Activated CD8-positive, alpha-beta memory T cell treated with anti-CD3 and anti-CD28 coated beads for 24 hours (primary cell): ENCODE measurements around the gene CDC14C.
"Not testable (repeated sequence)": the region's sequence is repeated elsewhere in the genome, so short reads cannot be mapped to it uniquely, and the experiment has no call there.

Source experiments
- DNase-seq: peaks from one replicate; pipeline ENCODE4 v3.0.0-alpha.2; 2020

The CDC14C gene

DNA sequence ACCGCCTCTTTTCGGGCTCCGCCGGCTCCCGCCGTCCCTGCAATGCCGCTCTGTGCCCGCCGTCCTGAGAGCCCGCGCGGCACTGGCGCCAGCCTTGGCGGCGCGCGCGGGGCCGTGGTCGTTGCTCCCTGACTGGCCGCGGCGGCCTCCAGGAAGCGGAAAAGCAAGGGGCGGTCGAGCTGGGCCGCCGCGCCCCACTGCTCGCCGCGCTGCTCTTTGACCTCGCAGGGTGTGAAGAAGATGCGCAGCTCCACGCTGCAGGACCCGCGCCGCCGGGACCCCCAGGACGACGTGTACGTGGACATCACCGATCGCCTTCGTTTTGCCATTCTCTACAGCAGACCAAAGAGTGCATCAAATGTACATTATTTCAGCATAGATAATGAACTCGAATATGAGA, at the start of gene CDC14C:
Gene CDC14C (plus strand): TSS at position 115 of the 400 bp plus-strand sequence. CDS start 126 bp downstream, at position 241.
- DNase-seq: no peak

DNA sequence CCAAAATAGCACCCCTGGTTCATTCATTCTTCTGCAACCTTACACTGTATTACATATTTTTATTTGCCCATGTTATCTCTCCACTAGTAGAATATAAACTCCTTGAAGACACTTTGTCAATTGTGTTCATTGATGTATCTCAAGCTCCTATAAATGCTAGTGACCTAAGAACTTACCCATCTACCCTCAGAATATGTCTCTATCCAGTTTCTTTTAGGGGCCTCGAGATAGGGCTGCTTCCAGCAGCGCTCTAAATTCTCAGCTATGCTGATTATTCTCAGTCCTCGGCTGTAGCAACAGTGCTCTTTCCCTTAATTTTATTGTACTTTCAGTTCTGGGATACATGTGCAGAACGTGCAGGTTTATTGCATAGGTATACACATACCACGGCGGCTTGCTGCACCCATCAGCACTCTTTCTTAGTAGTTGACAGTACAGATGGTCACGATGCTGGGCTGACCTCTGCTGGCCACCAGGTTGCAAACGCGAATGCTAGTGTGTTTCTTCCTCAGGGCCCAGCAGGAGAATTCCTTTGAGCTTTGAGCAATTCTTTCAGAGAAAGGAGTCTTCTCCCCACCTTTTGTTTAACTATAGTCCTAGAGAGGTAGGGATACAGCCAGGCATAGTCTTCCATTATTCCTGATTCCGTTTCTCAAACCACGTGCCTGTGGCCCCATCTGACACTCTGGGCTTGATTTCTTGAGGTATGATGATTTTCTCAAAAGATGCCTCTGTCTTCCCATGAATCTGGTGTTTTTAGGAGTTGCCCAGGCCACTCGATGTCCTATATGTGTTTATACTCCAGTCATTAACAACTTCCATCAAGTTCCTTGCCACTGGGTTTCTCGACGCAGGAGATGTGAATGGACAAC, 49.1 kb upstream of the CDC14C start:
- no peak for DNase-seq

DNA sequence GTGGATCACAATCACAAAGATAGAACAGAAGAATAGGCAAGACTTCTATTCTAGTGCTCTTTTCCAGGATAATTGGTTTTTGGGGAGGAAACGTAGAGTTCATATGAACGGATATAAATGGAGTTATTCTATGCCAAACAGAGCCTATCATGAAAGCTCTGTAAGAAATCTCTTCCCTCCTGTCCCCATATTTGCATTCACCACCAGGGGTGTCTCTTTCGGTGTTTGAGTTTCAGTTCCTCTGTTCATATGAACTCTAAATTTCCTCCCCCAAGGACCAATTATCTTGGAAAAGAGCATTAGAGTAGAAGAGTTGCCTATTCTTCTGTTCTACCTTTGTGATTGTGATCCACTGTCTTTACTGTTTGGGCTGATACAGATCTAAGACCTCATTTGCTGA, 48.3 kb upstream of the CDC14C start:
- no peak for DNase-seq

DNA sequence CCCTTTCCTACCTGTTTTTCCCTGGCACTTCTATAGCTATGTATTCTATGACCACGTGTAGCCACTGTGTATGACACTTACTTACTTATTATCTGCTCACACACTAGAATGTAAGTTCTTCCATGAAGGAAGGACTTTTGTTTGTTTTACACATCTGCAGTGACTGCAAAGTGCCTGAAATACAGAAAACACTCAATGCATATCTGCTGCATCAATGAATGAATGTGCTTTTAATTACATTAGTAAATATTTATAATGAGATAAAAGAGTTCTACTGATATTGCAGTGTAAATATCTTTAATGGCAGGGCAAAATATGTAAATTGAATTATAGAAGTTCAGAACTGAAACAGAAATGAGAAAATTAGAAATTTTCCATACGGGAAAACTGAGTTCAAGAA, 43.5 kb upstream of the CDC14C start:
- DNase-seq: no peak

DNA sequence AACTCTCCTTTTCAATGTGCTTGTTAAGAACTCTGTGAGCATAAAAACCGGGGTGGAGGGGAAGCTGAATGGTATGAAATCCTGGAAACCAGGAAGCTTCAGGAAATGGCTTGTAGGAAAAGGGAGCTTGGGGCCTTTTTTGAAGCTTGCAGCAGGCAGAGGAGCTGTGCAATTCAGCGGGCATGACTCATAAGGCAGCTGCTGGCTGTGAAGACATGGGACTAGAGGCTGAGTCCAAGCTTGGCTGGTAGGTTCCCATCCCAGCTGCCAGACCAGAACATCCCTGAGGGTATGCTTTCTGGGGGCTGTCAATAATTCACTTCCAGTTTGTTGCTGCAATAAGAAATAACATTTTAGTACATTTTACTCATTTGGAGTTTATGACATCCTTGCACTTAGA, 36.8 kb upstream of the CDC14C start:
- no peak for DNase-seq

DNA sequence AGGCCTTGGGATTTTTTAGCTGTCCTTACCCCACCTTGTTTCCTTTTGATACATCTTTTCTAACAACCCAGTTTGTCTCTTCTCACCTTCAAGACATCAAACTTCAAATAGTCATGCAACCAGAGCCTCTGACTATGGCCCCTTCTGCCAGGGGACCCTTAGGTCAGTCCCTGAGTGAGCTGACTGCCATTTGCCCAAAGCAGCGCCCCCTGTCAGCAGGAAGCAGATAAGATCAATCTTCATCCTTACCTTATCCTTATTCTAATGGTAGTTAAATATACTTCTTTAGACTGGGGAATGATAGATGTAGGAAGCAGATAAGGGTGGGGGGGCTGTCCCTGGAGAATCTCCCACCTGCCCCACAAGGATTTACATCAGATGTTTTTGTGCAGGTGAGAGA, 29.8 kb upstream of the CDC14C start:
- DNase-seq: no peak

DNA sequence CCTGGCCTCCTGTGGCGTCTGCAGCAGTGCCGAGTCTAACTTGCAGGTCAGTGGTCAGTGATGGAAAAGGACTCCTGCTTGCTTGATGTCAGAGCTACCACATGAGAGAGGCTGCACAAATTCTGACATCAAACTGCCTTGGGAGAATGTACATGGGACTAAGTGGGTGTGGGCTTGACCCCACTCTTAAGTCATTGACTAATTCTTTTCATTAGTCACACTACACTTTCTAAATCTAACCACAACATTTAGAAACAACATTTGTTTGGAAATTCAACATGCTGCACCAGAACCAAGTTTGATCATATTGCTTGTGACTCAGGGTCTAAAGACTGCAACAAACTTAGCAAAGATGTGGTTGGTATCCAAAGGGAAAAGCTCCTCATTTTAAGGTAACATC, 24.4 kb upstream of the CDC14C start:
- no peak for DNase-seq

DNA sequence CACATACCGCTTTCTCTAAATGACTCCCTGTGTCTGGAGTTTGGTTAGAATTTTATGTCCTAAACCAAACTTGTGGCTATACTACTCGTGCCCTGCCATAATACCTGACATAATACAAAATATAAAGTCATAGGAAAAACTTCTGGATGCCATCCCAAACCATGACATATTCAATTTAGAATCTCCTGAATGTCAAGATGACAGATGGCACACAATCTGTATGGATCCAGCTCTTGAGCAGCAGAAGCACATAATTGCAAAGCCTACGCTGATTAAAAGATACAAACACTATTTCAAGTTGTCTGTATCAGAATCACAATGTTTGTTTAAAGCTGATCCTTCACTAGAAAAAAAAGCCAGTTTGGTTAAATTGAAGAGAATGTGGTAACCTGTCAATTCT, 22.4 kb upstream of the CDC14C start:
- no peak for DNase-seq

DNA sequence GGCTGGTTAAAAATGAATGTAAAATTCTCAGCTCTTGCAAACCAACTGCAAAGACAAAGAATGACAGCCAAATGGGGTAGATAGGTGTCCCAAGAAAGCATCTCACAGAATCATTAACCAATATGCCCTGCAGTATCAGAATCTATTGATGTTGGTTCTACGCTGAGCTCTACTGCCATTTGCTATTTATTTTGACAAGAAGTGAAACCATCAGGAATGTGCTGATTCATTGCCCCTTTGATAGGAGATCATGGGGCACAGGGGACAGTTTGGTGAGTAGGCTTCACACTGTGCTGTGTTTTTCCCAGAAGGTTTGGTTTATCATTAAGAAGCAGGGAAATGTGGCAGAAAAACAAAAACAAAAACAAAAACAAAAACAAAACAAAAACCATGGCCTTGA, 19.4 kb upstream of the CDC14C start:
- no peak for DNase-seq

DNA sequence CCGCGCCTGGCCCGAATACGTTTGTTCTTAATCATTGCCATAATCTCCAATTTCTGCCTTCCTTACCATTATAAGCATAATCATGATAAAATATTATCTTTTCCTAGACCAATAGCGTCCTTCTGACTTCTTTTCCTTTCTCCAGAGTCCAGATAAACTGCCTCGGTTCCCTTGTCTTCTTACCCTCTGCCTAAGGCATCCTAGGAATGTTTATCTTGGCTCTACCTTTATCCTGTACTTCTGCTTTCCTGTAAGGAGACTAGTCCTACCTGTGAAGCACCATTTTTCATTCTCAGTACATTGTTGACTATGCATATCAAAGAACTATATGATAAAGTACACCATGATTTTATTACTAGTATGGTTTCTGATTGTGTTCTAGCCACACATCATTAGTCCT, 18.7 kb upstream of the CDC14C start:
- DNase-seq: not testable (repeated sequence)

DNA sequence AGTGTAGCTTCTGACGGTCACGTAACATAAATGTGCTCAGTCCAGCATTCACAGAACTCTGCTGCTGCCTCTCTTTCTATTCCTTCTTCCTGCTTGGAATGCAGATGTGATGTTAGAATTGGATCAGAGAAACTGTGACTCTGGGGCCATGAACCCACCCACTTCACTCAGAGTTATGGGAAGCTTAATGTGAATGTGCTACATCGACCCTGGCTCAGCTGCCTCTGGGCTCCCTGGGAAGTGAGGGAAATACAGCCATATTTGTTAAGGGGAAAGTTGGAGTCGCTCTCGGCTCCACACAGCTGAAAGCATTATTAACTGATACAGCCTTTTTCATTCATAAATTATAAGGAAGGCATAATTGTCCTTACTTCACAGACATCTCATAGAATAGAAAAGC, 14.5 kb upstream of the CDC14C start:
- not testable (repeated sequence) for DNase-seq

DNA sequence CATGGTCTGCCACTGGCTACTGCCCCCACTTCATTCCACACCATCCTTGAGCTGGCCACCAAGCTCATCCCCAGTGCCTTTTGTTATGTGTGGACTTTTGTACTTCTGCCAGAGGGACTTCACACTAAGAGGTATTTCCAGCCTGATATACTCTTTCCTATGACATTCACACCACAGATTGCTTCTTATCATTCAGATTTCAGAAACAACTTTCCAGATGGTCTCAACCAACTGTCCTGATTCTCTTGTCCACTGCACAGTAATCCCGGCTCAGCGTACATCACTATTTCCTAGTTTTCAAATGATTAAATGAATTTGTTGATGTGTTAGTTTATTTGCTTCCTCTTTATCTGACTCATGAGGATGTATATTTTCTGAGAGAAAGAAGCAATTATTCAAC, 7.1 kb downstream of the CDC14C start:
- no peak for DNase-seq

DNA sequence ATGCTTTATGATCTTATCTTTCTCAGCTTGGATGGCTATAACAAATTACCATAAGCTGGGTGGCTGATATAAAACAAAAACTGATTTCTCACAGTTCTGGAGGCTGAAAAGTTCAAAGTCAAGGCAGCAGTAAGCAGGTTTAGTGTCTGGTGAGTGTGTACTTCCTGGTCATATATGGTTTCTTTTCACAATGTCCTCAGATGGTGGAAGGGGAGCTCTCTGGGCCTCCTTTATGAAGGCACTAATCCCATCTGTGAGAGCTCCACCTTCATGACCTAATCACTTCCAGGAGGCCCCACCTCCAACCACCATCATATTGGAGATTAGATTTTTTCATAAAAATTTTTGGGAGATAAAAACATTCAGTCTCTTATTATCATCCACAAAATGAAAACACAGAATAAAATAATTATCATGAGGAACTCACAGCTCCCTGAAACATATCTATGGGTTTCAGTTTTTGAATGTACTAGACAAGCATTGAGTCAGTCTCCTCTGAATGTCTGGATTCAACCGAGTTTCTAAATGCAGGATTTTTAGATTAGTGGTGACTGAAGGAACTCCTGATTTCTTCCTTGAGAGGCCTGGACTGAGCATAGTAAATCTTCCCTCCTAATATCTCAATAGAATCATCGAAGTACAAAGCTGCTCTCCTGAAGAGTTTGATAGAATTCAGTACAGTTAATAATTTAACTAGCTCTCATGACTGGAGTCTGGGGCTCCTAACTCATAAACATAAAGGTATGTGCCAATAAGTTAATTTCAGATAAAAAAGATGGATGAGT, 8.0 kb downstream of the CDC14C start:
- no peak for DNase-seq

DNA sequence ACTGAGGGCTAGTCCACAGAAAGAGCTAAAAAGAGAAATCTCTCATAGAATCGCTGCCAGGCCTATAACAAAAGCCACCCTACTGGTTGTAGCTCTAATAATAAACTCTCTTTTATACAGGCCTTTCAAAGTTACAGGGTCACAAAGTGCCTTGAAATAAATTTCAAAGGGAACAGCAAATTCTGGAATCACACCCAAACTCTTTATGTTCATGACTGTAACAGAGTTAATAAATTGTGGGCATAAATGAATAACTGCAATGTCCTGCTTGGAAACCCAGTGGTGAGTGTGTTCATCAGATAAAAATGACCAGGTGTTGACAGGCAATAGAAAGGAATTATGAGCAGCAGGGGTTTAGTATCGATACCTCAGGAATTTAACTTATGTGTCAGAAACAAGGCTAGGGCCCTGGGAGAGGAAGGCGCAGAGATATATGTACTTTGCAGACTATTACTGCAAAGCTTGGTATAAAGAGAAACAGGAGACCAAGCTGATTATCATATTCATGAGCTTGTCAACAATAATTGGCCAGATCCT, 9.3 kb downstream of the CDC14C start:
- DNase-seq: no peak

DNA sequence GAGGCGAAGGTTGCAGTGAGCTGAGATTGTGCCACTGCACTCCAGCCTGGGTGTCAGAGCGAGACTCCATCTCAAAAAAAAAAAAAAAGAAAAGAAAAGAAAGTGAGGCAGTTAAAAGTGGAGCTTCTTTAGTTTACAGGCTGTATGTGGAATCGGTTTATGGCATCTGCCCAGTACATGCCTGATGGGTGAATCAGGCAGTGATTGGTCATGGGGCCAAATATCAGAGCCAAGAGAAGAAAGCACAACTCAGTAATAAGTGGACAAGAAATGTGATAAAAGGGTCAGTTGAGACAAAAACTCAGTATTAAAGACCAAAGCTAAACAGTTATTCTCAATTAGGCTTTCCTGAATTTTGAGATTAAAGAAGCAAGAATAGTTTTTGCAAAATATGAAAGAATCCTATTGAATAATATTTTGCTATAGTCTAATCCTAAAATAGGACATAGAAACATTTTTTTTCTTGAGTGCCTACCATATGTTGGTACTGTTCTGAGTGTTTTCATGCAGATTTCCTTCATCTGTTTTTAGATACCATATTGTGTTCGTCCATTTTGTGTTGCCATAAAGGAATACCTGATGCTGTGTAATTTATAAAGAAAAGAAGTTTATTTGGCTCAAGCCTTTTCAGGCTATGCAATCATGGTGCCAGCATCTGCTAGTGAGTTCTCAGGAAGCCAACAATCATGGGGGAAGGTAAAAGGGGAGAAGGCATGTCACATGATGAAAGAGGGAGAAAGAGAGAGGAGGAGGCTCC, 14.4 kb downstream of the CDC14C start:
- no peak for DNase-seq

DNA sequence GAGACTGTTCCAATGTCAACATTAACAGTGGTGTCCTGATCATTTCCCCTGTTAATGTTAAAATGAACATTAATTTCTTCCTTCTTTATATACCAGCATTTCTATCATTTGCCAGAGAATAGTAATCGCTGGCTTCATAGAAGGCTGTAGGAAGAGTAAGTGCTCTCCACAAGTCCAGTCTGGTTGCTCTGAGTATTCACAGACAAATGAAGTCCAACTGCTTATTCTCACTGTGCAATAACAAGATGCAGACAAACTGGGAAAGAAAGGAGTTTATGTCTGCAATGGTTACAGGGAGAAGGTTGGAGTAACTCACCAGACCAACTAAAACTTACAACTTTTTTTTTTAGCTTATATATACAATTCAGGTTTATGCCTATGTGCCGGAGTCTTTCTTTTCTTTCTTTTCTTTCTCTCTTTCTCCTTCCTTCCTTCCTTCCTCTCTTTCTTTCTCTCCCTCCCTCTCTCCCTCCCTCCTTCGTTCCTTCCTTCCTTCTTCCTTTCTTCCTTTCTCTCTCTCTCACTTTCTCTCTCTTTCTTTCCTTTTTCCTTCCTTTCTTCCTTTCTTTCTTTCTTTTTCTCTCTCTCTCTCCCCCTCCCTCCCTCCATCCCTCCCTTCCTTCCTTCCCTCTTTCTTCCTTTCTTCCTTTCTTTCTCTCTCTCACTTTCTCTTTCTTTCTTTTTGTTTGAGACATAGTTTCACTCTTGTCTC, 19.1 kb downstream of the CDC14C start:
- DNase-seq: no peak

DNA sequence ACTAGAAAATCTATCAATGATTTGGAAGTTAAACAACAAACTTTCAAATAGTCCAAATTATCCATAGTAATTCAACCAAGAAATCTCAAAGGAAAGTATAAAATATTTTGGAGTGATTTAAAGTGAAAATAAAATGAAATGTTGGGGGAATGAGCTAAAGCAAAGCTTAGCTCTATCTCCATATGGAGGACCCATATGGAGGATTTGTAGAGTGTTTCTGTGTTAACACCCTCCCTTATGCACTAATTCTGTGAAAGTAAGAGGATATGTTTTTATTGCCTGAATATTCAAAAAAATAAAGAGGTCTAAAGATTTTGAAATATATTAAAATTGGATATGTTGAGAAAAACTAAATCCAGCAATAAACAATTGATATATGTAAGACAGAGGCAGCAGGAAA, 31.6 kb downstream of the CDC14C start:
- no peak for DNase-seq

DNA sequence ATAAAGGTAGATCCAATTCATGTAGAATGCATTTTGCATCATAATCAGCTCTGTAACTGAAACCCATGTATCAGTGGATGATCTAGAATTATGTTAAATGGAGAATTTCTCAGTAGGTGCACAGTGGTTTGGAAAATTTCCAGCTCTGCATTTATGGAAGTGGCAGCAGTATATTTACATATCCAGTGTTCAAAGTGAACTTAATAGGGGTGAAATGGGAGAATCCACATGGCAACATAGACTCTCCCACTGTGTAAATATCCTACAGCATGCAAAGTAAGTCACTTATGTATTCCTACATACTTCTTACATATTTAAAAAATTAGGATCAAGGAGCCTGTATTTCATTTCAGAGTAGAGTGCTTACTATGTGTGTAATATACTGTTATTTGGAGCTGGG, 35.3 kb downstream of the CDC14C start:
- DNase-seq: no peak

DNA sequence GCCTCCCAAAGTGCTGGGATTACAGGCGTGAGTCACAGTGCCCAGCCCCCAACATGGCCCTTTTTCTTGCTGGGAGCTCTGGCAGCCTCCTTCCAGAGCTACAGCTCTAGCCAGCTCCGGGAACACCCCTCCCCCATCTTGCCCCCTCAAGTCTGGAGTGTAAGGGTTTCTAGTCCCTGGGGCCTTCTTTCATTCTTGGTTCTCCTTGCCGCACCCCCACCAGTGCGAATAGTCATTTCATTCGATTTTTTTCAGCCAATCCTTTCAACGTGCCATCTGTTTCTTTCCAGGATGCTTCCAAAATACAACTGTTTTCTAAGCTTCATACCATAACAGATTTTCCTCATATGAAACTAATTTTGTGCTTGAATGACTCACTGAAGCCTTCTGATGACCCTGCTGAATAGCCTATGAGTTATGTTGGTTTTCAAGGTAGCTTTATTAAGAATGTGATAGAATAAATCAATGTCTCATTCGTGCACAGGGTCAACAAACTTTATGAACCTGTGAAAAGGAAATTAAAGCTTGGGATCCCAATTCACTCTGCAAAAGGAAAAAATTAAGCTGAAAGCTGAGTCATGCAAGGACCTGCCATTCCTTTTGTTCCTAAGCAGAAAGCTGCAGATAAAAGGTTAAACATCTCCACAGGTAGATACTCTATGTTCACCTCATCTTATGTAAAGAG, 38.6 kb downstream of the CDC14C start:
- DNase-seq: no peak

DNA sequence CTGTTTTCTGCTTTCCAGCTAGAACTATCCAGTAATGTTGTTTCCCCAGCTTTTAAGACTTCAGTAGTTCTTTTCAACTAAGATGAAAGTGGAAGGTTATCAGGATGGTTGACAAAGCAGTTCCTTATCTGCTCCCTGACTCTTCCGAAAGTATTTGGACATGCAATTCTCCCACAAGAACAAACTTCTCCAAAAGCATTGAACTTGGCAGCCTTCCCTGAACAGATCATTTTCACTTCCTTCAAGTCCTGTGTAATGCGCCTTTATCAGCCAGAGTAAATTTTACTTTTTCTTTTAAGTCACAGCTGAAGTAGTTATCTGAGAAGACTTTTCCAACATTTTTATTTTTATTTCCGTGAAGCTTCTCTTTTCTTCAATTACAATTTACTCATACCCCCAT, 39.7 kb downstream of the CDC14C start:
- DNase-seq: no peak

DNA sequence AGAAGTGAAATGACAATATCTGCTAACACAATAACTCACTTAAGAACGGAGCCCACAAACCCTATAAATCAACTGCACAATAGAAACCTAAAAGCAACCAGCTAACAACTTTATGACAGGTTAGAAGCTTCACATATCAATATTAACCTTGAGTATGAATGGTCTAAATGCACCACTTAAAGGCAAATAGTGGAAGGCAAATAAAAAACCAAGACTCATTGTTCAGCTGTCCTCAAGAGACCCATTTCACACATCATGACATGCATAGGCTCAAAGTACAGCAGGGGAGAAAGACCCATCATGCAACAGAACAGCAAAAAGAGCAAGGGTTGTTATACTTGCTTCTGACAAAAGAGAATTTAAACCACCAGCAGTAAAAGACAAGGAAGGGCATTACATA, 46.8 kb downstream of the CDC14C start:
- no peak for DNase-seq

DNA sequence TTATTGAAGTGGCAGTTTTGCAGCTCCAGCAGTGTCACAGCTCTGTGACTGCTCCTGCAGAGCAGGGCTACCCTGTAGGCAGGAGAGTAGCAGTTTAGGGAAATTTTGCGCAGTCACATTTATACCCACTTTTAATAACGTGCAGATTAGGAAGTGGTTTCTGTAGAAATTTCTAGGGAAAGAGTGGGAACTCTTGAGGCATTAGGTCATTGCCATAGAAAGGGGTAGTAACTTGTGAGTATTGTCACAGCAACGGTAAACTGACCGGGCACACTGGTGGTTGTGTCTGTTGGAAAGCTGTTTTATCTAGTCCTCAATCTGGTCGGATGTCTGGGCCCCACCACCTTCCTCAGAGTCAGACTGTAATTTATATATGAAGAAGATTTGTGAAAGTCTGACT, 51.9 kb downstream of the CDC14C start:
- DNase-seq: no peak
